ENCODE data around the gene NOL4L.

NOL4L gene

DNA sequence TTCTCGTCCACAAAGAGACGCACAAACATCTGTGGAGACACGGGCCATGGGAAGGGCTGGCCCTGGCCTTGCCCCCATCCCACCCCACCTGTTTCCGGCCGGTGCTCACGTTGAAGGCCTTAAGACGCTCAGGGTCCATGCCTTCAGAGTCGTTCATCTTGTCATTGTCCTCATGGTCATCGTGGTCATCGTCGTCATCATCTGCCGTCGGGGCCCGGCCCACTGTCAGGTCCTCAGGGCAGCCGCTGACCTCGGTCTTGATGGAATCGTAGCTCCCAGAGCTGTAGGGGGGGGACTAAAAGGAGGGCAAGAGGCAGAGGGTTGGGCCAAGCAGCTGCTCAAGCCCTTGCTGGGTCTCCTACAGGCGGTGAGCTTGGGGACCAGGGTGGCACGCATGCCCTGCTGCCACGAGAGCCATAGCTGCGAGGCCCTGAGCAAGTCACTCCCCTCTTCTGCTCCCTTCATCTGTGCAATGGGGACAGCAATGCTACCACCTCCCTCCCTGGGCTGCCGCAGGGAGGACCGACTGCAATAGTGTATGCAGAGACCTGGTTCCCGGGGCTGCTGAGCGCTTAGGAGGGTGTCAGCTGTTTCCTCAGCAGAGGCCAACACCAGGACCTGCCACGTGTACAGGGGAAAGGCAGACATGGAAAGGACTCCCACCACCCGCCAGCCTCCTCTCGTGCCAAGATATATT, 131.5 kb downstream of the NOL4L start:
- no peak for DNase-seq

DNA sequence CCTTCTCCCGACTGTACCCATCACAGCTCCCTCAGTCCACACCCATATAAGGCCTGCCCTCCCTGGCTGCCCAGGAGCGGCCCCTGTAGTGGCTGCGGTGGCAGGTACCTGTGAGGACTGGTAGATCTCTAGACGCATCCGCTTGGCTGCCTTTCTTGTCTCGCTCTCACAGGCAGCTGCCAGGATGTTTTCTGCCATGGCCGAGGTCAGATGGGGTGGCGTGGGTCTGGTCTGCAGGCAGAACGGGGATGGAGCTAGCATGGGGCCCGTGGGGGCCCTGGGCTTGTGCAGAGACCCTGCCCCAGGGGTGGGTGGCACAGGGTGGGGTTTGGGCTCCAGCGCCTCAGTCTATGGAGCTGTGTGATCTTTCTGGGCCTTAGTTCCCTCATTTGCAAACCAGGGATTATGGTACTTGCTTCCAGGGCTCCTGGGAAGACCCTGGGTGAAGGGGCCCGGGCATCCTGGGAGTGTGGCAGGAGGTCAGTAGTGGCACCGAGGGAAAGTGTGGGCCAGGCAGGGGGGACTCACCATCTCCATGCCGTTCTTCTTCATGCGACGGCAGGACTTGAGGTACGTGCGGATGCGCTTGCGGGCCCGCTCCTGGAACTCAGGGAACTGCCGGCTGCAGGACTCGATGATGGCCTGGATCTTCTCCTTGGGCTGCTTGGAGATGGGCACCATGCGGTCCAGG, 132.2 kb downstream of the NOL4L start:
- DNase-seq = no peak

DNA sequence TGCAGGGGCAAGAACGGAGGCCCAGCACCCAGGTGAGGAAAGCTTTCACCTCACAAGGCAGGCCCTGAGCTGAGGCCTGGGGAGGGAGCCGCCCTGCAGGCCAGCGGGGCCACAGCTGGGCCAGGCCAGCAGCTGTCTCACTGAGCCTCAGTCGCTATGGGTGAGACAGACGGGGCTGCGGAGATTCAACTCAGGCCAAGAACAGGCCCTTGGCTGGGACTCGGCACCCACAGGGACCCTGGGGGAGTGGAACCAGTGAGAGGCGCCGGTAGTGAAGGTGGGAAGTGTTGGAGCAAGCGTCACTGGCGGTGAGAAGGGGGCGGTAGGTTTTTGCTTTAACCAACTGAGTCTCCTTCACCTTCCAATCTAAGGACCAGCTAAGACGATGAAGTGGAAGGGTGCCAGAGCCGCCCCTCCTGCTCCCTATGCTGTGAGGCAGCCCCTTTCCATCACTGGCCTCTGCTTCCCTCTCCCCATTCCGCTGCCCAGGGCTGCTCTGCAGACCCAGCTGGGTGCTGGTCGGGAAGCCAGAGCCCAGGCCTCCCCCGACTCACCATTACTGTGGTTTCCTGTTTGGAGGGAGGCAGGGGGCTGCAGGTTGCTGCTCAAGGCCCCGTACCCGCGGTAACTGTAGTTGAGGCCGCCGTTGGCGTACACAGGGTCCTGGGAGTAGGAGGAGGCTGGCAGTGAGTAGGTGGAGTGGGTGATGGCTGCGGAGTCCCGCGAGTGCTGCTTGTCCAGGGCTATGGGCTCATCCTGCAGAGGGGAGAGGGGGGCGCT, 133.3 kb downstream of the NOL4L start:
- no peak for DNase-seq

DNA sequence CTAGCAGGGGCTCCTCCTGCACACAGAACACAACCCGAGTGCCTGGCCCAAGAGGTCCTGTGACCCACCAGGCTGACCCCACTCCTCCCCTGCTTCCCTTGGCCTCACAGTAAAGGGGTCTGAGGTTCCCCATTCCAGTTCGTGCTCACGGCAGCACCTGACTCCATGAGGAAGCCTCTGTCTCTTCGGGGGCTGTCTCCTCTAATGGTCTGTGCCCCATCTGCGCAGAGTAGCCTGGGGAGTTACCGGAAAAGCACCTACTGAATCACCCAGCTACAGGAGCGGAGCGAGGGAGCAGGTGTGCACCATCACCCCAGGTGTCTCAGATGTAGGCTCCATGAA, 133.8 kb downstream of the NOL4L start:
- no peak for DNase-seq

DNA sequence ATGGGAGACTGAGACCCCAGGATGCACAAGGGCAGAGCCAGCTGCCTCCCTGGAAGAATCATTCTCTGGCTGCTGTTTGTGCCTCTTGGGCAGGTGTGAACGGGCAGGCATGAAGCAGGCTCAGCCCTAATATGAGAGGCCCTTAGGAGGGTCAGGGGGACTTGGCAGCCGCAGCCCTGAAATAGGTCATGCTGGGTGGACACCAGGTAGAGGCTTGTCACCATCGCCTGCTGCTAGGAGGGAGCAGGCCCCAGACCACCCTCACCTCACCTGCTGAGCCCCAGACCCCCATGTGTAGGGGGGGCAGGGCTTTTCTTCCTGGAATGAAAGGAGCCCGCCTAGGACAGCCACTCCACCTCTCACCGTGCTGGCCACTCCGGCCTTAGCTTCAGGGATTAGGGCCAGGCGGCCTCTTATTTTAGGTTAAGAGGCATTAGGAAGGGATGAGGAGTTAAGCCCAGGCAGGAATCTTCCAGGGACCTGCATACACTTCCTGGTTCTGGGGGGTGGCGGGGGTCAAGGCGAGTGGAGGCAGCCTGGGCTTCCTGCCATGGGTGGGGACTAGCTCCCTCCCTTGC, 134.6 kb downstream of the NOL4L start:
- no peak for DNase-seq

DNA sequence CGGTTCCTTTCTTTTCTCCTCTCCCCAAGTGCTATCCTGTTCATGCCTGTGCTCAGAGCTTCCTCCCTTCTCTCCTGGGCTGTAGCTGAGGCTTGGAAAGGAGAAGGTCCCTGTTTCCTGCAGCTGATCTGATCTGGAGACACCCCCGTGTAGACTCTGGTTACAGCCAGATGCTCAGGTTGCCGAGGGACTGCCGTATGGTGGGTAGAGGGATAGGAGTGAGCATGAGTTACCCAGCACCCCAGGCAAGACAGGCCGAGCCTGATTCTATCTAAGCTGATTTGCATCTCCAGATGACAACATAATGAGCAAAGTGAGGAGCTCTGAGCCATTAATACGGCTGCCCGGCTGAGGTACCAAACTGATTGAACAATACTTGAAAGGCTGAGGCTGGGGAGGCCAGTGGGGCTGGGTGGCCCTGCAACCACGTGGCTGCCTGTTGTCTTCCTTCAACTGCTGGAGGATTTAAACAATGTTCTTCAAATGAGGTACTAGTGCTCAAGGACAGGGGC, 135.2 kb downstream of the NOL4L start:
- no peak for DNase-seq

DNA sequence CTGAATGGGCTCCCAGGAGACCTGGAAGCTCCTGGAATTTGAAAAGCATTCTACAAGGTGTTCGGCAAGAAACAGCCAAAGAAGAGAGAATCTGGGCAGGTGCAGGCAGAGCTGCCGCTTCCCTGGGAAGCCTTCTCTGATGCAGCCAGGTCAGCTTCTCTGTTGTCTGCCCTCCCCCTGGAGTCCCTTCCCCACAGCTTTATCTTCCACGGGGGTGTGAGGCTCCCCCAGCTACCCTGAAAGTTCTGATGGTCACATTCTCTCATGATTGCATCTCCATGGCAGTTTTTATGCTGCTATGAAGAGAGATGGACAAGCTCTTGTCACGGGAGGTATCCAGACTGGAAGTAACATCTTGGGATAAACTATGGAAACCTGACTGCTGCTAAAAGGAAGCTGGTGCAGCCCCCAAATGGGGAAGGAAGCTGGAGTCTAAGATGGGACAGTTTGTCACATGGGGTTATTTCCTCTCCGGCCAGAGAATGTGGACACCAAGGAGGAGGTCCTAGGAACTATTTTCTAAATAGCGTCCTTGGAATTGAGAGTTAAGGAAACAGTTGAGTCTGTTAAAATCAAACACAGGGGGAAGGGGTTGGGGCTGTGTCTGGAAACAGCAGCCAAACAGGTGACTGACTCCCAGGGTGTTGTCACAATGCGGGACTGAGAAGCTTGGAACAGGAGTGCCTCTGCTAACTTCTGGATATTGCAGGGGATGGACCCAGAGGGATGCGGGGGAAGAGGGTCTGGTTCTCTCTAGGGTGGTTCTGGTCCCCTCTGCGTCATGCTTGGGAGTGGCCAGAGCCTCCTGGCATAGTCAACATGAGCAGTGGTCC, 135.9 kb downstream of the NOL4L start:
- DNase-seq = no peak

DNA sequence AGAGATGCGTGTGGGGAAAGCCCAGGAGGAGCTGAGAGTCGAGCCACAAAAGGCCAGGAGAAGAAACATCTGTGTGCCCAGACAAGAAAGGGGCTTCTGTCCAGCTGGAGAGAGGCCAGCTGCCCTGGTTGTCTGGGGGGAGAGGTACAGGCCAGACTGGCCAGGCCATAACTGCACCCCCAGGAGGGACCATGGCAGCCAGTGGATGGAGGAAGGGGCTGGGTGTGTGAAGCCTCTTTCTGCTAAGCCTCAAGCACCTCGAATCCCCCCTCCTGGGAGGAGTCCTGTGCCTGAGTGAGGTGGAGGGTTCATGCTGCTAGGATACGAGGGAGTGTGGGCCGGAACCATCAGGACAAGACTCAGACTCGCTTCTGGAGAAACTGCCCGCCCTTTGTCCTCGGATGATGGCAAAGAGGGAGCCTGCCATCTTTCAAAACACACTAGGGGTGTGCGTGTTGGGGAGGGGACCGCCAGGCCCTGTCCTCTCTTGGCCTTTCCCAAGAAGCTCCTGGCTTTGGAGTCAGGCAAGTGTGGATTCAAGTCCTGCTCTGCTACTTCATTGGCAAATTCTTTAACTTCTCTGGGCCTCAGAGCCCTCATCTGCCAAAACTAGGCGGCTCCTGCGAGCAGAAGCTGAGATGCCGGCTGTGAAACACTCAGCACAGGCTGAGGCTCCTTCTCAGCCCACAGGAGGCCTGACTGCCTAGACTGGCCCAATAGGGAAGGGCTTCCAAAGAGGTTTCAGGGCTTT, 136.7 kb downstream of the NOL4L start:
- no peak for DNase-seq

DNA sequence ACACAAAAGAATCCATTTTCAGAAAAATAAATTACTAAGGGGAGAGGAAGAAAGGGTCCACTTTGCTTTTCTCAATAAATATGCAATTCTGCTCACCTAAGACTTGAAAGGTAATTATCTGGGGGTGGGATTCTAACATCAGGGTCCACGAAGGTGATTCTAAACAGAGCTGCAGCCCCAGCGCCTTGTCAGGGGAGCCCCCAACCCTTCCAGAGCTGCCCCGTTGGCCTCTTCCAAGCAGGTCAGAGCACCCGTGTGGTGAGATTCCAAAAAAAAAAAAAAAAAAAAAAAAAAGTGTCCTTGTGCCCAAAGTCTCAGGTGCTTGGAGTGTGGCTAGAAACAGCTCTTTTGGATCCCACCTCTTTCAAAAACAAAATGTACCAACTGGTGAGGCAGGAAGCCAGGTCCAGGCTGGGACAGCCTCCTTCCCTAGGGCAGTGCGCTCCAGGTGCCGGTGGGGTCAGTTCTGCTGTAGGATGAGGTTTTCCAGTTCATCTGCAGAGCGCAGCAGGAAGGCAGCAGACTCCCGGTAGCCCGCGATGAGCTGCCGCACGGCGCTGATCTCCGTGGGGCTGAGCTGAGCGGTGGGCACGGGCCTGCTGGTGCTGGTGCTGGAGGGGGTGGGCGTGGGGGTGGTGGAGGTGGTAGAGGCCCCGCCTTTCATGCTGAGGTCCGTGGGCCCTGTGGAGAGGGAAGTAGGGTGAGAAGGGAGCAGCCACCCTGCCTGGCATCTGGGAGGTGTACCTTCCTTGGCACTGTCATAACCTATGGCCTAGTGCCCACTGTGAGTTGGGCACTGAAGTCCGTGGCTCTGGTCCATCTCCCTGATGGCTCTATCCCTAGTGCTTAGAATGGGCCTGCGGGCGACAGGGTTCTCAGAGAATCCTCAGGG, 137.8 kb downstream of the NOL4L start:
- no peak for DNase-seq

DNA sequence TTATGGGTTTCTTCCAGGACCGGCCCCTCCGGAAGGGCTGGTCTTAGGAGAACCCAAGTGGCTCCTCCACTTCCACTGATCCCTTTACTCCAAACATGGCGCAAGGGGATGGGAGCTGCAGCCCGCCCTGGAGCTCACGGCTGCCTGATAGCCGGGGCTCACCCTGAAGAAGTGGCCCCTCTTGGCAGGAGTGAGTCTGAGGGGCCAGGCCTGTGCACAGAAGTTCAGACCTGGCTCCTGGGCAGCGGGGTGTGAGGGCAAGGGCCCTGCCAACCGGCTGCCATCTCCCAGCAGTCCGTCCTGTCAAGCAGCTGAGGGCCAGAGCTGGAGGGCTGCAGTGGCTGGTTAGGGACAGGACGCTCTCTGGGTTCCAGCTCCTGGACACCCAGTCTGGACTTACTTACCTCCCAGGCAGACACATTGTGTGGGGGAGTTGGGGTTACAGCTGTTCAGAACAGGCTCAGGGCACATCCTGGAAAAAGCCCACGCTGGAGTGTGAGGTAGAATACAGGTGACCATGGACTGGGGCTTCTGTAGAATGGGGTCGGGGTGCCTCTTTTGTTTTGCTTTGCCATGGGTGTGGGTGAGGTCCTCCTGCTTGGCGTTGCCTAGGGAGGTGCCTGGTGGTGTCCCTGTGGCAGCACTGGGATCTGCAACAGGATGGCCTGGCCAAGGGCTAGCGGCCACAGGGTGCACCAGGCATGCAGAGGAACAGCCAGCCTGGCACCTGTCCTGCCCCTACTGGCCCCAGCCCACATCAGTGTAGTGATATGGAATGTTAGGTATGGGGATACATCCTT, 138.6 kb downstream of the NOL4L start:
- no peak for DNase-seq

DNA sequence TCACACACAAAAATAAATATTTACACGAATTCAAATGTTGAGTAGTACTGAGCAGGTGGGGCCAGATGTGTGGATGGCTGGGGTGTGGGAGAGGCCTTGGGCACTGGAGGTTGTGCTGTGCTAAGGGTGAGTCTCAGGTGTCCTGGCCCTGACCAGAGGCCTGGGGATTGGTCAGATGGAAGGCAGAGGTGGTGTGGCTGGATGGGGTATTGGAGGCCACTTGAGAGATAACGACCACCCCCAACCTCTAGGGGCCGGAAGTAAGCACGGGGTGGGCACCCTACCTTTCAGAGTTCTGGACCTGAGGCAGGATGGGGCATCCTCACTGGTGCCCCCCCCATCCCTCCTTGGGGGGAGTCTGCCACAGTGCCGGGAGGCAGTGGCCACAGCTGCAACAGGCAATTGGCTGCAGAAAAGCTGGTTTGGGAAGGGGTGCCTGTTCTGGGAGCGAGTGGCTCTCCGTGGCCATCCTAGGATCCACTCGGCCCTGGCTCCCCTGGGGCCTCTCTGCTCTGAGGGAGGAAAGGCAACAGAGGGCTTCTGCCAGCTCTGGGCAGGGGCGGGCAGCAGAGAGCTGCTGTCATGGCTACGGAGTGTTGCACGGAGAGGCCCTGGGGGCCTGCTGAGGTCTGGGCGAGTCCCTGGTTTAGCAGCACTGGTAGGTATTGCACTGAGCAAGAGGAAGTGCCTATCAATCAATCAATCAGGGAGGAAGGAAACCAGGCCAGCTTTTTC, 139.4 kb downstream of the NOL4L start:
- no peak for DNase-seq

DNA sequence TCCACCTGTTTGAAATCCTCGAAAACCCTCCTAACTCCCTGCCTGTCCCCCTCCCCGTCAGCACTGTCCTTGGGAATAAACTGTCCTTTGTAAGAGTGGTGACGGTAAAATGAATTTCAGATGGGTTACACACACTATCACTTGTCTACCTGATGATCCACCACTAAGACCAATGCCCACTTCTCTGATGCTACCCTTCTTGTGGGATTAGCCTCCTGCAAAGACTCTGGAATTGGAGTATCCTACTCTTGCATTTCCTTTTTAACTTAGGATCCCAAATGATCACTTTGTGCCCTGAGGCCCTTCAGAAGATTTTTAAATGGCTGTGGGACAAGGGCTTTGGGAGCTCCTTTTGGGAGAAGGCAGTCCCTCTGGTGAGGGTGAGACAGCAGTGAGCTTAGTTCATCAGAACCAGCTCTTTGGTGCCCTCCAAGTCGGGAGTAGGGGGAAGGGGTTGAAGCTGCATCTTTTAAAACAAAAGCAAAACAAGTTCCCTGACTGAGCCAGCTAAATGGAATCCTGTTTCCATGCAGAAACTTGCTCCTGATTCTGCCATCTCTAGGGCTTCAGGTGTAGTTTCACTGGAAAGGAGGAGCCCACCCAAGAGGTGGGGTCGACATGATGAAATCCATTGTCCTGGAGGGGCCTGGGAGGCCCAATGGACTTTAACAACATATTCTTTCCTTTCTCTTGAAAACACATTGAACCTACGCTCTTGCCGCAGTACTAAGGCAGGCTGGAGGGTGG, 140.5 kb downstream of the NOL4L start:
- DNase-seq = no peak

DNA sequence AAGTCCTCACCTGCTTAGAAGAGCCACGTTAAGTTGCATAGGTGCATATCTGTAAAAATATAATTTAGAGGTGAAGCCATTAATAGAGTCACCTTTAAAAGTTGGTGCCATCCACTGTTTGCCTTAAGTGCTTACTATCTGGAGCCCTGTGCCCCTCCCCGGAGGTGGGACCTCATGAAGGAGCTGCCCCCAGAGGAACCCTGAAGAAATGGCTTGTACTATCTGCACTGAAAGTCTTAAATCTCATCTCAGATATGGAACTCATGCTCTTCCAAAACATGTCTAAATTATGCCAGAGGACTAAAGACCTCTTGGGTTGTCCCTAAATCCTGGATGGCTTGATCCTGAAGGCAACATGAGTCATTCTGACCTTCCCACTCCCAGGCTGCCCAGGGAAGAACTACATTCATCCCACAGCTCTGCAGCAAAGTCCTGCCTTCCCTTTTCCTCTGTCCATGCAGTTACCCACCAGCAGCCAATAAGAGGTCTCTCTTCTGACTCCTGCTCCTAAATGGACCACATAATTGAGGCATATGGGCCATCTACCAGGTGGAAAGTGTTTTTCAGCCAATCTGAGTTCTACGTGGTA, 141.7 kb downstream of the NOL4L start:
- DNase-seq = no peak

DNA sequence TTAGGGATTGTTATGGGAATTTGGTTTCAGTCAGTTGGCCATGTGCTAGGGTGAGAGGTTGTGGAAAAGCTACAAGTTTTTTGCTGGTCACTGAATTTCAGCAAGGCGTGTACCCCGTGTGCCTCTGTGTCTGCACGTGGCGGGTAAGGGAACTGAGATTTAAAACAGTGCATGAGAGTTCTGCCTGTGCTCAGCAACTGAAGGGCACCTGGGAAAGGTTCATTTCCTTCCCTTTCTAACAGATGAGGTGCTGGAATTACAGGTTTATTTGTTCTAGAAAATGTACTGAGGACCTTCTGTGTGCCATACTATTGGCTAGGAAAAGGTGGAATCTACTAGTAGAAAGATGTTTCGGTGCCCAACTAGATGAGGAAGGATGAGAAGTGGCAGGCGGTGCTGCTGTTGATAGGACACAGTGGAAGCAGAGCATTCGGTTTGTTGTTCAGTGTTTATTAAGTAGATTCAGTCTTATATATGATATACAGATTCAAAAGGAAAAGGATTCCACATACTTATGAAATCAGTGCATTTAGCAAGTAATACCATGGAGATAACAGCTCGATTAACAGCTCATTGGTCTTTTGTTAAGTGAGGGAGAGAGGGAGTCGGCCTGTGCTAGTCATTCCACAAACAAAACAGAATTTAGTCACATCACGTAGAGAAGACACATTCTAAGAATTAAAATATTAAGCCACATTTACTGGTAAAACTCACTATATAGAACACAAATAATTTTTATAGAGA, 142.3 kb downstream of the NOL4L start:
- no peak for DNase-seq

DNA sequence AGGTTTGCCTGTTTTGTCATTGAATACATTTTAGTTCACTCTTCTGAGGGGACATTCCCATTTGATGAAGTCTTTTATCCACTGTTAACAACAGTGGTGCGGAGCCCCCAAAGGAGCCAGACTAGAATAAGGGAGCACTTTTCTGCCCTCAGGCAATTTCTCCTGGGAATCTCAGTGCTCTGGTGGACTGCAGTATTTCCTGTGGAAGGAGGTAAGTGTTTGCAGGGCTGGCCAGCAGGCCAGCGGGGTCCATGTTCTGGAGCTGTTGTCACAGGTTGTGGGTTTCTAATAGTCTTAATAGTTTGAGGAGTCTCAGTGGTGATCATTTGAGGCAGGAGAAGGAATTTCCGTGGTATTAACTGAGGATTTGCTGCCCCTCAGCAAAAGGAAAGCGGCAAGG, 143.5 kb downstream of the NOL4L start:
- no peak for DNase-seq

DNA sequence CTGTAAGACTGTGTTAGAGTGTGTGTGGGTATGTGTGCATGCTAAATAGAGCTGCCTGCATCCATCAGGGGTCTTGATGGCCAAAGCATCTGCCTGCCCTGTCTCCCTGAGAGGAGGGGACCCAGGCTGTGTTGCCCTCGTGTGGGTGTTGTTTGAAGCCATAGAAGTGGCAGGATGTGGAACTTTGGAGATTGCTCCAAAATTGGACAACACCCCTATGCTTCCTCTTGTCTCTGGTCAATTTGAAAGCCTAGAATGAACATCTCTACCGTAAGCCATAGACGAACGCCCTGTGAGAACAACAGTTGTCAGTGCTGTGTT, 144.4 kb downstream of the NOL4L start:
- DNase-seq = no peak

DNA sequence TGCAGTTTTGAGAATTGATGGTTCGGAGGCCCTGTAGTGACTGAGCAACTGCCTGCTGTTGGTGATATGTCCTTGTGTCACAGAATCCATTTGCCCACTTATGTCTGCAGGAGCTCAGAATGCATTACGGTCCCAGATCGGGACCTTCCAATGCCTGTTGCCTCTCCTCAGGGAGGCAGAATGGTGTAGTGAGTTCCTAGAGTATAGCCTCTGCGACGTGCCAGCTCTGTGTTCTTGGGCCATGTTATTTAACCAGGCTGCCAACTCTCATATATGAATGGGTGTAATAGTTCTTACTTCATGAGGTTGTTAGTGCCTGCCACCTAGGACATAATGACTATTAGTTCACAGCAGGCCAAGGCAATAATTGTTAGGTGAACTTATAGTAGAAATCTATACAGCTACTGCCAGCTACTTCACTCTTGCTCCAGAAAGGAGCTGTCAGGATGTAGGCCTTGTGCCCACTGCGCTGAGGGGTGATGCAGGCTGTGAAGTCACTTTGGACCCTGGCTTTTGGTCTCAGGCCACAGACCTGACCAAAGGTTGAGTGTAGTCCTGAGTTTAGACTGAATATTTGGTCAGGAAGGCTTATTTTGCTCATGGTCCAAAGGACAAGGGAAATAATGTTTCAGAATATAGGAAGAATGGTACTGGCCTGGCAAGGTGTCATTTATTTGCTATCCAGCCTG, 144.9 kb downstream of the NOL4L start:
- DNase-seq = no peak

All from activated CD4-positive, alpha-beta T cell treated with anti-CD3 and anti-CD28 coated beads, Interleukin-10, Interleukin-2, amounts not matched to agents 100 ng/mL and 50 ng/mL, durations not matched to agents 16 hours and 8 hours (primary cell).